NCI-H748 (cell line): ENCODE results near the gene NR2F1-AS1.

ENCODE experiments used
- DNase-seq: peaks from one replicate; lab custom pipeline; 2025; ENCODE audit not compliant: unreplicated experiment; lab: John Stamatoyannopoulos, UW

NR2F1-AS1 gene

DNA sequence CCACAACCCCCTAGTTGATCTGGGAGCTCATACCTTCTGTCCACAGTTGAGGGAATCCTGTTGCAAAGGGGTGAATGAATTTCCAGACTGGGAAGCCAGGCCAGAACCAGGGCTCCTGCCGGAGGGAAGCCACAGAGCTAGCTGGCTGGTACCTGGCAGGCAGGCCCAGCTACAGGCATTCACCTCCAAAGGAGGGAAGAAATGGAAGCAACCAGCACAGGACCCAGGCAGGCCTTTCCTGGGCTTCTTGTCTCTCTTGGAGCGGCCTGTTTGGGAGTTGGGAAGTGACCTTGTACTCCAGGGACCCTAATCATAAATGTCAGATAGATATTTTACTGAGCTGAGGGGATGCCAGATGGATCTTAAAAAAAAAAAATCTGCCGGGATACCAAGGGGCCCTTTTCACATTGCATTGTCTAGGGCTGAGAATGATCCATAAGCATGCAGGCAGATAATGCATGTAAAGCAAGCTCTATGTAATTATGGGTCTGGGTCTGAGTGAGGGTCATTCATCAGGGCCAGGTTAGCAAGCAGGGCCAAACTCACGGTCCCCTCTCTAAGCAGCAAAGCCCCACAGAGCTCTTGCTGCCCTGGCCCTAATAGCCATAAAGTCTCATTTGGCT is 10.4 kb upstream of the NR2F1-AS1 start:
- no peak for DNase-seq

DNA sequence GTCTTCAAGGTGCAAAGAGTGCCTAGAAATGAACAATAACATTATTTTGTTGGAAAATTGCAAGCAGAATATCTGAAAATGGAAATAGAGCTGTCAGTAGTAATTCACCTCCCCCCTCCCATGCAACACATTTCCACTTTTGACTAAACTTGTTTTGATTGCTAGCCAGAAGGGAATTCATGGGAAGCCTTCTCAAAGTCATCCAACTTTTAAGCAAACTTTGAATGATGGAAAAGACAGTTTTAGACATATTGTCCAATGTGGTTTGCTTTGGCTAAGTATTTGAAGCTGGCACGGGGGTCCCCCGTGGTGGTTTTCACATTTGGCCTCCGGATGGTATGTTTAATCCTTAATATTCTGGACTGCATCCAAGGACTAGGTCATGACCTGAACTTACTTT is 9.5 kb upstream of the NR2F1-AS1 start:
- DNase-seq = no peak

DNA sequence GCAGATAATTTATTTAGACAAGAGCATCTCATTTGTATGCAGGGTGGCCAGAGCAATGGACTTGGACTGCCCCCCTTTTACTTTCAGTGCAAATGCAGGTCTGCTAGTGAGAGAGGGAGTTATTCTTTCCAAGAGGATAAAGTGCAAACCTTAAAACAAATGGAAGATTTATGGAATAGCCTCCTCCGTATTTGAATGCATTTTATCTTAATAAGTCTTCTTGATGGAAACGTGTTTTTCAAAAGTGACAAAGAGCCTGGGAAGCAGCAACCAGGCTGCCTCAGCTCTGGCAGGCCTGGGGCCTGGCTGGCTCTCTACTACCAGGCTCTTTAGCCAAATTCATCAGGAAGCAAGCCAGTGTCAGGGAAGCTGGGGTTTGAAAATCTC is 8.8 kb upstream of the NR2F1-AS1 start:
- no peak for DNase-seq

DNA sequence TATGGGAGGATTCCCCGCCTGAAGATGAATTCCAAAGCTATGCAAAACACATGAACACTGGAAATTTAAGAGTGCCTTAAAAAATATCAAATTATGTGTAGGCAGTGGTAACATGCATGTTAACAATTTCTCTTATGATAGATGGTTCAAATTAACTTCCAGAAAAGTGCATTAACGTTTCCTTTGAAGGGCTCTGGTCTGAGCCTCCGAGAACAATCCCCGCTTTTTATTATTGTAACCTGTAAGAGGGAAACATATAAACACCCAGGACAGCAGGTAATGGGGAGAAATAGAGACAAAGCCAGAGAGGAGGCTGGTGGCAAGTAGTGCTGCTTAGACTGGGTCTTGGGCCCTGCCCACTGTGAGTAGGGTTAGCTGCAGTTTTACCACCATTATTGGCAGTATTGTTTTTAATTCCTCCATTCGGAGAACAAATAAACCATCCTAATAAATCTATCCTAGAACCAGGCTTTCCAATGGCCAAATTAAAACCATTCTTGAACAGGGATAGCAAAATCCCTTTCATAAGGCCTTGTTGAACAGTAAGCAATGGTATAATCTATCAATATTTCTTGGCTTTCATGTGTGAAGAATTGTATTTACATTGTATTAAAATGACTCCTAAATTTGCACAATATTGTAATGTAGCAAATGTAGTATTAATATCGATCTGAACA is 8.3 kb upstream of the NR2F1-AS1 start:
- DNase-seq = peak; percentile 61

DNA sequence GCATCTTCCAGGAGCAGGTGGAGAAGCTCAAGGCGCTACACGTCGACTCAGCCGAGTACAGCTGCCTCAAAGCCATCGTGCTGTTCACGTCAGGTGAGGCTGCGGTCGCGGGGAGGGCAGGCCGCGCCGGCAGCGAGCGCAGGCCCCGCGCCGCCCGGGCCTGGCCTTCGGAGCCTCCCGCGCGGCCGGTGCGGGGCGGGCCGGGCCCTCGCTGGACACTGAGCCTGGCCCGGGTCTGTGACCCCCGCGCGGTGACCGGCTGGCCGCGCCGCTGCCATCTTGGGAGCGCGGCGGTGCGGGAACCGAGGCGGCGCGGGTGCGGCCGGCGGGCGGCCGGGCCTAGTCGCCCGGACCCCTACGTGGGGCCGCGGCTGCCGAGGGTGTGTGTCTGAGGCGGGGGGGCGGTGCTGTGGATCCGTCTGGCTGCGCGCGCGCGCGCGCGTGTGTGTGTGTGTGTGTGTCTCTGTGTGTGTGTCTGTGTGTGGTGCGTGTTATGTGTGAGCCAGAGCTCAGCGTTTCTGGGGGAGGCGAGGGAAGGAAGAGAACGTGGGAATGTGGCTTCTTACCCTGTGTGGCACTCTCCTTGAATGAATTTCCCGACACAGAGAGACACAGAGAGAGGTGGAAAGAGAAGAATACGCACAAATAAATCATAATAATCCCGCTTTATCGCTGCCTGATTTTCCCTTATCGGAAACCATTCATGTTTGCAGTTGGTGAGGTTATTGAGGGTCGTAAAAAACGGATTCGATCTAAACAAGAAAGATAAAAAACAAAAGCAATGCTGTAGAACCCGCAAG is 7.5 kb upstream of the NR2F1-AS1 start:
- DNase-seq = peak; percentile 73

DNA sequence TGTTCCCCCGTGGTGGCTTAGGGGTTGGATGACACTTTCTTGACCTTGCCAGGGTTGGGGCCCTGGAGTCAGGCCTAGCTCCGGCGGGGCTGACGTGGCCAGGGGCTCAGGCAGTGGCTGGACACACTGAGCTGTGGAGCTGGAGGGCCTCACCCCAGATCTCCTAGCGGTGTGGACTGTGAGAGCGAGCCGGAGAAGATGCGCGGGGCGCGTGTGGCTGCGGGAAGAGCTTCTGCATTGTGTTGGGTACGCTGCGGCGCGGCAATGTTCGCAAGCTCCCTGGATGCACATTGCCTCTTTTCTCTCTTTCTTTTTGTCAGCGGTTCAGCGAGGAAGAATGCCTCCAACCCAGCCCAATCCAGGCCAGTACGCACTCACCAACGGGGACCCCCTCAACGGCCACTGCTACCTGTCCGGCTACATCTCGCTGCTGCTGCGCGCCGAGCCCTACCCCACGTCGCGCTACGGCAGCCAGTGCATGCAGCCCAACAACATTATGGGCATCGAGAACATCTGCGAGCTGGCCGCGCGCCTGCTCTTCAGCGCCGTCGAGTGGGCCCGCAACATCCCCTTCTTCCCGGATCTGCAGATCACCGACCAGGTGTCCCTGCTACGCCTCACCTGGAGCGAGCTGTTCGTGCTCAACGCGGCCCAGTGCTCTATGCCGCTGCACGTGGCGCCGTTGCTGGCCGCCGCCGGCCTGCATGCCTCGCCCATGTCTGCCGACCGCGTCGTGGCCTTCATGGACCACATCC is 6.8 kb upstream of the NR2F1-AS1 start:
- DNase-seq = peak; percentile 77

DNA sequence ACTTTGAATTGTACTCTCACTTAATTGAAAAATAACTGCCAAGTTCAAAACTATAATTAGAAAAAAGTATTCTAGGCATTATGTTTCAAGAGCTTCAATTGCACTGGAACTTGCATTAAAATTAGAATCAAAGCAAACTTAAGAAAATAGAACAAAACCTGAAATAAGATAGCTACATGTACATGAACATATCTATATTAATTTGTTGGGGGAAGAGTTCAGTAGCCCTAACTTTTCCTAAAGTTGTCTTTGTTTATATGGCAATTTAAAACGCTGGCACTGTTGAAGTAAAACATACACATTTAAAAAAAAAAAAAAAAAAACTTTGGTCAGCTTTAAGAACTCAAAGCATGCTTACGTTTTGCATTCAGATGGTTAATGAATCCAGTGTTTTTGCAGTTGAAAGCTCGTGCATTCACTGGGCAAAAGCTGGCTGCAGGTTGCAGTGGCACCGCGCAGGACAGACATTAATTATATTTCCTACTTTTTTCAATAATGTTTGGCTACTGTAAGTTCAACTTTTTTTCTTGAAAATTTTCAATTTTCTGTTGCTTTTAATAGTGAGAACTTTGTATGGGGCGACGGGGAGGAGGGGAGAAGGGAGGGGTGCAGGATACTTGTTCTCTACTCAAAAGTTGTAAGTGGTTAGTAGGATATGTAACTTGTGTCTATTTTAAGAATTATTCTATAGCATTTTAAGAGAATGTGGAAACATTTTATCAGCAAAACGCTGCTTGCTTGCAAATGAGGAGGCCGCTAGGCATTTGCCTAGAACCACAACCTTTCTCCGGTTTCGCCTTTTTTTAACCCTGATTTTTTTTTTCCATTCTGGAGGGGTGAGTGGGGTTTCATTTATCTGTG is 5.9 kb upstream of the NR2F1-AS1 start:
- DNase-seq = no peak

DNA sequence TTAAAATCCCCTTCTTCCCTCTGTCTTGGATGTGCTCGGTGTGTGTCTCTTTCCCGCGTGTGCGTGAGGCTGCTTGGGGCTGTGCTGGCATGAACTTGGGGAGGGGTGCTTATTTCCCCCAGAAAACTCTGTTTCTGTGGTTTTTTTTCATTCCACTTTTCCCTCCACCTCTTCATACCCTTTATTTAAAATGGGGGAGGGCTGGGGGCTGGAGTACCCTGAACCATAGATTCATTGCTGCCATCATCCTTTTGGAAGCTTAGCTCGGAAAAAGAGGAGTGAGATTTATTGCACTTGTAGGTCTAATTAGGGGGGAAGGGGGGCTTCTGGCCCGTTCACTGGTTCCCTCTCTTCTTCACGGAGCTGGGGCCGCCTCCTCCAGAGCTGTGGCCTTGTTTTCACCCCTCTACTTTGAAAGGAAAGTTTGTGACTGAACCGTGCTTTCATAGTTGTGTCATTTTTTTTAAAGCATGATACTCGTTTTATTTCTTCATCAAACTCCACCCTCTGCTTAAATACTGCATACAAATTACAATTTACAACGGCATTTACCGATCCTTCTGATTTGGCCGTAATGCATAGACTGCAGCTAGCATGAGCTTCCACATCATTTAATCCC is 4.9 kb upstream of the NR2F1-AS1 start:
- peak; percentile 85 for DNase-seq

DNA sequence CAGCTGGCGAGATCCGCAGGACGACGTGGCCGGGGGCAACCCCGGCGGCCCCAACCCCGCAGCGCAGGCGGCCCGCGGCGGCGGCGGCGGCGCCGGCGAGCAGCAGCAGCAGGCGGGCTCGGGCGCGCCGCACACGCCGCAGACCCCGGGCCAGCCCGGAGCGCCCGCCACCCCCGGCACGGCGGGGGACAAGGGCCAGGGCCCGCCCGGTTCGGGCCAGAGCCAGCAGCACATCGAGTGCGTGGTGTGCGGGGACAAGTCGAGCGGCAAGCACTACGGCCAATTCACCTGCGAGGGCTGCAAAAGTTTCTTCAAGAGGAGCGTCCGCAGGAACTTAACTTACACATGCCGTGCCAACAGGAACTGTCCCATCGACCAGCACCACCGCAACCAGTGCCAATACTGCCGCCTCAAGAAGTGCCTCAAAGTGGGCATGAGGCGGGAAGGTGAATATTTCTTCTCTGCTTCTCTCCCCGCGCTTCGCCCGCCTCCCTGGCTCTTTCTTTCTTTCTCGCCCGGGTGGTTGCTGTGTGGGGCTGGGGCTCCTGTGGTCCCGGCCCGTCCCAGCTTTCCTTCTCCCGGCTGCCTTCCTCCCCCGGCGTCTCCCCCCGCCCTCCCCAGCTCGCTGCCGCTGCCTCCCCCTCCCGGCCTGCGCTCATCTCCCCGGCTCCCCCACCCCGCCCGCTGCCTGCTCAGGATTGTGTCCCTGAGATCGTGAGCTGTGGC is 4.2 kb upstream of the NR2F1-AS1 start:
- peak; percentile 71 for DNase-seq

DNA sequence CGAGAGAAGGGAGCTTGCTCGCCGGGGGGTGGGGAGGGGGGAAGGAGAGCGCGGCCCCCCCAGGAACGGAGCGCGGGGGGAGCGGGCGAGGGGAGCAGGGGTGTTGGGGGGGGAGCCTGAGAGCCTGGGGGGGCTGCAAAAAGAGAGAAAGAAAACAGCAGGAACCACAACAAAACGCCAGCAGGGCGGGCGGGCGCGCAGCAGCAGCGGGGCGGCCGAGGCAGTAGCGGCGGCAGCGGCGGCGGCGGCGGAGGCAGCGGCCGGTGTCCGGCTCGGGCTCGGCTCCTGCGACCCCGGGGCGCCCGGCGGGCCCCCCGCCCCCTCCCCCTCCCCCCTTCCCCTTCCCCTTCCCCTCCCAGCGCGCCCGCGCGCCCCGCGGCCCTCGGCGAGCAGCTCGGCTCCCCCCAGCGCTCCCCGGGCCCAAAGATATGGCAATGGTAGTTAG is 3.6 kb upstream of the NR2F1-AS1 start:
- peak; percentile 75 for DNase-seq

DNA sequence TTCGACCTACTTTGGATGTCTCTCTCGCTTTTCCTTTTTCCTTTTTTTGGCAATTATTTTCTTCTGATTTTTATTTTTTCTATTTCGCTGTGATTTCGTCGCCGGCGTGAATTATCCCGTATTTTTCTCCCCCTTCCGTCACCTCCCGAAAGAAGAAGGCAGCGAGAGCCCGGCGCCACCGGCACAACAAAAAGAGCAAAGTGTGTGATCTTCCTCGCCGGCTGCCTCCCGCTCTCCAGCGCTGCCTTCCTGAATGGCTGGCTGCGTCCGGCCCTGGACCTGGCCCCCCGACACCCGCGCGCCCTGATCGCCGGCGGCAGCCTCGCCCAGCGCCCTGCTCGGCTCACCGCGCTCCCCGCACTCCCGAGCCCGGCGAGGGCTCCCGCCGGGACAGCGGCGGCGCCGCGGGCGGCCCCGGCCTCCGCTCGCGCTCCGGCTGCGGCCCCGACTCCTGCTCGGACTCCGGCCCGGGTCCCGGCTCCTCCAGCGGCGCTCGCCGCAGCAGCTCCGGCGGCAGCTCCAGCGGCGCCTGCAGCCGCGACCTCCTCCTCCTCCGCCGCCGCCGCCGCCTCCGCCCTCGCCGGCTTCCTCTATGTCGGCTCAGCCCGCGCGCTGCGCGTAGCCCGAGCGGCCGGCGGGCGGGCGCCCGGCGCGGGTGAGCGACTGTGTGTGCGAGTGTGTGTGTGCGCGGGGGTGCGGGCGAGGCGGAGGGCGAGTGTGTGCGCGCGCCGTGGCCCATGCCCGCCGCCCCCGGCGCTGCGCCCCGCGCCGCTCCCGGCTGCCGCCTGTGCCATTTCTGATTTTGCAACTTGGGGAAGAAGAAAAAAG is 3.0 kb upstream of the NR2F1-AS1 start:
- peak; percentile 74 for DNase-seq

DNA sequence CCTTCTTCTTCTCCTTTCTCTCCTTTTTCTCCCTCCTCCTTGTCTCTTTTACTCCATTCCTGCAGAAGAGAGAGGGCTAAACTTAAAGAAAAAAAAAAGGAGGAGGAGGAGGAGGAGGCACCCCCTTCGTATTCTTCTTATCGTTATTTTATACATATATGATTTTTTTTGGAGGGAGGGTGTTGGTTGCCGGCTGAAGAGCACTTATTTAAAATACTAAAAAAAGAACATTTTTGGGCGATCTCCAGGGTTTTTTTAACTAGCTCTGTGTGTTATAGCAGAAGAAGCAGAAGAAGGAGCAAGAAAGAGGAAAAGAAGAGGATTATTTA is 2.4 kb upstream of the NR2F1-AS1 start:
- no peak for DNase-seq

DNA sequence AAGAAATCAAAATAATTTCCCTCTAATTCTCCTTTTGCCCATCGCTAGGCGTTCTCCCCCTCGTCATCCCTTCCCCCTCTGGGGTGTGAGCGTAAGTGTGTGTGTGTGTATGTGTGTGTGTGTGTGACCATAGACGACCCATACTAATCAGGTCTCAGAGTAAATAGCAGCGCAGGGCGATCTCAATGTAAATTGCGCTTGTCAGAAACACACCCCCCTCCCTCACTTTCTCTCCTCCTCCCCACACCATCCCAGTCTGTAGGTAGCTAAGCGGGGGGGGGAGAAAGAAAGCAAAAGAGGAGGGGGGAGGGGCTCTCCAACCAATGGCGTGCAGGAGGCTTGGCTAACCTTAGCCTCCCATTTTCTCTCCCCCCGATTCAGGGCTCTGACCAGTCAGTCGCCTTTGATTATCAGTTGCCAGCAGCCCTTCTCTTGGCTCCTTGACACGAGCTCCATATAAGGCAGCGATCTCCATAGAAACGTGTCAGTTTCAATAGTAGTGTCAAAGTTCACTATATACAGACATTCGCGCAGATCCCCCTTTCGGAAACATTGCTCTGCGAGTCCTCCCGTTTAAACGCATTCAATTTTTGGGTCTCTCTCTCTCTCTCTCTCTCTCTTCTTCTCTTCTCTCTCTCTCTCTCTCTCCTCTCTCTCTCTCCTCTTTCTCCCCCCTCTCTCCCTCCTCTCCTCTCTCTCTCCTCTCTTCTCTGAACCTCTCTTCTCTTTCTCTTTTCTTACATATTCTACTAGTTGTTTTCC is 1.8 kb upstream of the NR2F1-AS1 start, which contains the start of gene NR2F1:
Gene NR2F1, plus strand, starts transcription at position 546 of the 762 bp plus-strand sequence. CDS start 1,802 bp downstream, outside the sequence.
- peak; percentile 100 for DNase-seq

DNA sequence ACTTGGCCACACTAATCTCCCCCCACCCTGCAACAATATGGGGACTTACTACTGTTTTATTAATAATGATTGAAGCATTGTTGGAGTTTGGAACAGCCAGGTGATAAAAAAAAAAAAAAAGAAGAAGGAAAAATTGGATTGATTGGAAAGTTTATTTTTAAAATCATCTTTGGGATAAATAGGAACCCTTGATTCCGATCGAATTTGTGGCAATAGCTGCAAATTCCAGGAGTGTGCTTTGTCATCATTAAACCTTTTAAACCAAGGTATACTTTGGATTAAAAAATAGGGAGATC is 1.1 kb upstream of the NR2F1-AS1 start:
- DNase-seq = no peak

DNA sequence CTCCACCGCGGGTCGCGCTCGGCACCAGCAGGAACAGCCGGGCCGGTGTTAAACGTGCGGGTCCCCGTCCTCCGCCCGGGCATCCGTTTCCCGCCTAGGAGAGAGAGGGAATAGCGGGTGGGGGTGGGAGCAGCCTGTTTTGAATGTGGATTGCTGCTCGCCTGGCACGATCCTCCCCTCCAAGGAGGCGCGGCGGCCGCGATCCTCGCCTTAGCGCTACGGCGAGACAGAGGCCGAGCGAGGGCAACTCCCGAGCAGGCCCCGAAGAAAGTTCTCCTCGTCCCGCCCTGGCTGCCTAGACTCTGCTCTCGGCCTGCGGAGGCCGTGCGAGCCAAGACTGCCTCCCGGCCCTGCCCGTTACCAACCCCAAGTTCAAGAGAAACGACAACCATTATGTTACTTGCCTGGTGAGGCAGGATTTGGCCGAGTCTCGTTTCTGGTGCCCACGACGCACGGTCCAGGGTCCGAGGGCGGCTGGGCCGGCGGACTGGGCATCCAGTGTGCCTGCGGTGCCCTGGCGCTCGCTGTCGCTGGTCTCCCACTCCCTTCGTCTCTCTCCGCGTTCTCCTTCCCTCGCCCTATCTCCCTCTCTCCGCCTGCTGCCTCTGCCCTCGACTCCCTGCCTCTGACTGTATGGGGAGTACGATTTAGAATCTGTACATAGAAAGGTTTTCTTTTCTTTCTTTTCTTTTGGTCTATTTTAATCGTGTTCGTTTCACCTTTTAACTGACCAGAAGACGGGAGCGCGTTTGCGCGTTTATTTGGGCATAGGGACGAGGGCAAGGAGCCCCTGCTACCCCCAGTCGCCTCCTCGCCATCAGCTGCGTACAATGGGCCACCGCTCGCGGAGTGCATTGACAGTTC is 724 bp downstream of the NR2F1-AS1 start:
- DNase-seq = peak; percentile 80

DNA sequence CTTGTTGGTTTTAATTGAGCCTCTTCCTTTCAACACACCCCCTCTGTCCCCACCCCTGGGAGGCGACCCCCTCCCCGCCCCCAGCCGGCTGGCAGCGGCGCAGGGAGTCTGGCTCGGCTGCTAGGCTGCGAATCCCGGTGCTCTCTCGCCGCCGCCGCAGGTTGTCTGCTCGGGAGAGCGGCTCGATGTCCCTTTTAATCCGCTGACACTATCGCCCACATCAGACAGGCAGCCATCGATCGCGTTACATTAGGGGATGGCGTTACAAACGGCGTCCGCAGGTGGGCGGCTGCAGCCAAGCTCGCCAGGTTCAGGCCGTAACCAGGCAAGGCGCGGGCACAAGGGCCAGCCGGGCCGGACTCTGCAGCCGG is 1.3 kb downstream of the NR2F1-AS1 start:
- peak; percentile 80 for DNase-seq
